SU-DHL-6 (cell line): ENCODE results near the gene GIPC3.

Source experiments
- H2AFZ ChIP-seq: fragments of 200-600 bp; sonication (generic); 2 replicates; pipeline ENCODE4 v1.6.1; 2014; ENCODE audit warnings: low read depth, mild to moderate bottlenecking, moderate library complexity, mixed read lengths, antibody characterized with exemption, low read length; ENCODE audit not compliant: severe bottlenecking
- H3F3A ChIP-seq: fragments of 200-600 bp; shearing (Covaris generic); 2 replicates; pipeline ENCODE4 v1.6.0; 2016; ENCODE audit warnings: antibody characterized with exemption, mild to moderate bottlenecking; ENCODE audit not compliant: insufficient read depth
- H3K27ac ChIP-seq: fragments of 200-600 bp; sonication (generic); 2 replicates; pipeline ENCODE4 v1.5.1; 2016; ENCODE audit warnings: low read depth, mild to moderate bottlenecking, low read length, moderate library complexity, mixed read lengths
- H3K27me3 ChIP-seq: fragments of 200-600 bp; sonication (generic), shearing (Covaris generic); 2 replicates; pipeline ENCODE4 v1.6.0; 2014; ENCODE audit warnings: mild to moderate bottlenecking, low read length
- H3K36me3 ChIP-seq: fragments of 200-600 bp; sonication (generic); 2 replicates; pipeline ENCODE4 v1.6.1; 2014; ENCODE audit warnings: mild to moderate bottlenecking, low read length, mixed read lengths
- H3K4me2 ChIP-seq: fragments of 300-600, 200-600 bp; shearing (Covaris generic), sonication (generic); 2 replicates; pipeline ENCODE4 v1.6.0; 2014; ENCODE audit warnings: low read length, low read depth, mild to moderate bottlenecking; ENCODE audit not compliant: poor library complexity, severe bottlenecking
- H3K4me3 ChIP-seq: fragments of 200-600 bp; sonication (generic); 2 replicates; pipeline ENCODE4 v1.5.1; 2014; ENCODE audit warnings: antibody characterized with exemption, low read length, mild to moderate bottlenecking, mixed read lengths; ENCODE audit not compliant: insufficient read depth, poor library complexity, severe bottlenecking
- H3K79me2 ChIP-seq: fragments of 200-600 bp; sonication (generic); 2 replicates; pipeline ENCODE4 v1.6.1; 2014; ENCODE audit warnings: mild to moderate bottlenecking, low read length, moderate library complexity; ENCODE audit not compliant: insufficient read depth
- H3K9ac ChIP-seq: fragments of 200-600 bp; sonication (generic); 2 replicates; pipeline ENCODE4 v1.7.0; 2014; ENCODE audit warnings: mild to moderate bottlenecking, low read length
- H3K9me2 ChIP-seq: fragments of 200-600 bp; sonication (generic); replicated peaks from 2 replicates; pipeline ENCODE4 v1.6.1; 2014; ENCODE audit warnings: low read length; ENCODE audit not compliant: insufficient read depth
- H3K9me3 ChIP-seq: fragments of 200-600 bp; sonication (generic); 2 replicates; pipeline ENCODE4 v1.6.1; 2014; ENCODE audit warnings: low read length, mixed read lengths; ENCODE audit not compliant: insufficient read depth
- H4K20me1 ChIP-seq: fragments of 200-600 bp; sonication (generic); 2 replicates; pipeline ENCODE4 v1.6.1; 2014; ENCODE audit warnings: low read depth, mild to moderate bottlenecking, antibody characterized with exemption, low read length, moderate library complexity, mixed read lengths
- CTCF ChIP-seq: fragments of 200-600 bp; sonication (generic); IDR thresholded peaks from one replicate; pipeline ENCODE4 v1.5.1; 2017; ENCODE audit warnings: antibody characterized with exemption, mild to moderate bottlenecking, low read length, moderate library complexity; ENCODE audit not compliant: insufficient read depth, poor library complexity, severe bottlenecking
- EZH2phosphoT487 ChIP-seq: fragments of 200-600 bp; sonication (generic), shearing (Covaris generic); conservative IDR thresholded peaks from 2 replicates; pipeline ENCODE4 v1.6.1; 2018; ENCODE audit warnings: mild to moderate bottlenecking, antibody characterized with exemption, low read length, moderate library complexity, mixed read lengths

The GIPC3 gene

GRCh38 chr19:3612901-3613741 lies 27.8 kb downstream of the GIPC3 start:
- no peaks in the 10 kb centered on the region for H4K20me1 ChIP-seq
- H3K9me3 ChIP-seq: no peaks in the 10 kb centered on the region
- no peaks in the 10 kb centered on the region for H3K36me3 ChIP-seq
- H2AFZ ChIP-seq: no peak overlapping the region
- no peak overlapping the region for H3K4me2 ChIP-seq
- no peaks in the 10 kb centered on the region for H3K9me2 ChIP-seq
- no peaks in the 10 kb centered on the region for H3K79me2 ChIP-seq
- no peak overlapping the region for H3K4me3 ChIP-seq
- TF ChIP-seq CTCF (no peak), EZH2phosphoT487 (no peak)
- no peak overlapping the region for H3K27ac ChIP-seq
- no peaks in the 10 kb centered on the region for H3K27me3 ChIP-seq
- no peak overlapping the region for H3K9ac ChIP-seq
- H3F3A ChIP-seq: no peaks in the 10 kb centered on the region

- TF ChIP-seq CTCF (no peak), EZH2phosphoT487 (no peak)
- H3K27ac ChIP-seq: no peak overlapping the region
- no peak overlapping the region for H3K9ac ChIP-seq
- no peak overlapping the region for H3K4me3 ChIP-seq
- H3K4me2 ChIP-seq: no peak overlapping the region
- H3K27me3 ChIP-seq: no peaks in the 10 kb centered on the region
- no peak overlapping the region for H2AFZ ChIP-seq
- no peaks in the 10 kb centered on the region for H3K79me2 ChIP-seq
- no peaks in the 10 kb centered on the region for H3K9me2 ChIP-seq
- H3F3A ChIP-seq: no peaks in the 10 kb centered on the region
- no peaks in the 10 kb centered on the region for H3K36me3 ChIP-seq
- no peaks in the 10 kb centered on the region for H4K20me1 ChIP-seq
- H3K9me3 ChIP-seq: no peaks in the 10 kb centered on the region
Observed at GRCh38 chr19:3613818-3614661, 28.8 kb downstream of the GIPC3 start.

GRCh38 chr19:3614858-3615505 lies 29.7 kb downstream of the GIPC3 start:
- H3K36me3 ChIP-seq: no peaks in the 10 kb centered on the region
- no peaks in the 10 kb centered on the region for H3F3A ChIP-seq
- H3K79me2 ChIP-seq: no peaks in the 10 kb centered on the region
- no peaks in the 10 kb centered on the region for H3K9me3 ChIP-seq
- no peak overlapping the region for H3K9ac ChIP-seq
- no peak overlapping the region for H3K4me2 ChIP-seq
- H2AFZ ChIP-seq: no peak overlapping the region
- no peaks in the 10 kb centered on the region for H3K9me2 ChIP-seq
- no peak for TF ChIP-seq EZH2phosphoT487
- no peak for TF ChIP-seq CTCF
- no peak overlapping the region for H3K27ac ChIP-seq
- no peaks in the 10 kb centered on the region for H3K27me3 ChIP-seq
- no peak overlapping the region for H3K4me3 ChIP-seq
- no peaks in the 10 kb centered on the region for H4K20me1 ChIP-seq
